GM18867 (cell line): ENCODE measurements around the gene RFX1.

ENCODE experiments used
- ATAC-seq: cut with Tn5 transposase; IDR thresholded peaks from one replicate; pipeline ENCODE4 v1.9.1; 2021; ENCODE audit warnings: mild to moderate bottlenecking, moderate library complexity; ENCODE audit not compliant: unreplicated experiment

The RFX1 gene

DNA sequence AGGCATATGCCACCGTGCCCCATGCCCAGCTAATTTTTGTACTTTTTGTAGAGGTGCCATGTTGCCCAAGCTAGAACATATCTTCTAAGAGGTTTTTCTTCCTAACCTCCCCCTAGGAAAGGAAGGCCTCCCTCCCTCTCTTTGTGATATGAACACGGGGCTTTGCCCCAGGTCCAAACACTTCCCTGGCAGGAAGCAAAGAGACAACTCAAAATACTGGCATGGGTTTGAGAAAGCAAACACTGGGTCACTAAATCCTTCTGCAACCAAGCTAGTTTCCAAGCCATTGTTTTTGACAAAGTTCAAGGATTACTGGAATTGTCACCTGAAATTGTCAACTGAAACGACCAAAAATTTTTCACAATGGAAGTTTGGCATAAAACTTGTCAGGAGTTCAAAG, 91.3 kb downstream of the RFX1 start:
- no peak for ATAC-seq

GRCh38 chr19:13913352-13913751, 92.8 kb downstream of the RFX1 start:
- ATAC-seq: no peak
